ENCODE data around the gene PGBD5. TPM values are rescaled to one million over a fixed set of nuclear protein-coding genes. Genes with fewer than 3 reads are reported as not detected.

Gene PGBD5
- total RNA-seq, 2 donors from 2014 or later: 0.14 to 0.63 TPM

GRCh38 chr1:230398856-230399255 is 27.3 kb downstream of the PGBD5 start:
- Histone ChIP-seq H3K27me3 (replicated peaks; ENCODE audit: insufficient read depth) (no peaks in the 10 kb centered on the region), H3K36me3 (no peaks in the 10 kb centered on the region), H3K4me3 (no peak overlapping the region), H3K27ac (no peak overlapping the region), H3K9me3 (no peaks in the 10 kb centered on the region), H3K4me1 (ENCODE audit: control insufficient read depth in 1 of 2, low read depth in 2 of 2) (no peaks in the 10 kb centered on the region)
- DNase-seq (ENCODE audit: low spot score) (no peak), ATAC-seq (ENCODE audit: insufficient number of reproducible peaks, low FRiP score, low read depth) (no peak)
- no peak for TF ChIP-seq CTCF (IDR thresholded peaks at IDR 0.05)

GRCh38 chr1:230396966-230397365 is 29.2 kb downstream of the PGBD5 start:
- DNase-seq (ENCODE audit: low spot score): no peak
- Histone ChIP-seq H3K4me1 (ENCODE audit: control insufficient read depth in 1 of 2, low read depth in 2 of 2) (no peaks in the 10 kb centered on the region), H3K27ac (no peak overlapping the region), H3K4me3 (no peak overlapping the region), H3K9me3 (no peaks in the 10 kb centered on the region), H3K36me3 (no peaks in the 10 kb centered on the region), H3K27me3 (replicated peaks; ENCODE audit: insufficient read depth) (no peaks in the 10 kb centered on the region)
- ATAC-seq (ENCODE audit: insufficient number of reproducible peaks, low FRiP score, low read depth): no peak
- no peak for TF ChIP-seq CTCF (IDR thresholded peaks at IDR 0.05)

GRCh38 chr1:230395932-230396331 is 30.2 kb downstream of the PGBD5 start:
- H3K36me3 ChIP-seq: no peaks in the 10 kb centered on the region
- TF ChIP-seq CTCF (IDR thresholded peaks at IDR 0.05): no peak
- H3K27ac ChIP-seq: no peak overlapping the region
- H3K27me3 ChIP-seq (replicated peaks; ENCODE audit: insufficient read depth): no peaks in the 10 kb centered on the region
- H3K4me1 ChIP-seq (ENCODE audit: control insufficient read depth in 1 of 2, low read depth in 2 of 2): no peaks in the 10 kb centered on the region
- no peak overlapping the region for H3K4me3 ChIP-seq
- ATAC-seq (ENCODE audit: insufficient number of reproducible peaks, low FRiP score, low read depth) (no peak), DNase-seq (ENCODE audit: low spot score) (no peak)
- no peaks in the 10 kb centered on the region for H3K9me3 ChIP-seq

GRCh38 chr1:230394741-230395140 is 31.4 kb downstream of the PGBD5 start:
- H3K4me3 ChIP-seq: no peak overlapping the region
- no peaks in the 10 kb centered on the region for H3K4me1 ChIP-seq (ENCODE audit: control insufficient read depth in 1 of 2, low read depth in 2 of 2)
- no peak for DNase-seq (ENCODE audit: low spot score)
- no peaks in the 10 kb centered on the region for H3K36me3 ChIP-seq
- no peaks in the 10 kb centered on the region for H3K9me3 ChIP-seq
- no peaks in the 10 kb centered on the region for H3K27me3 ChIP-seq (replicated peaks; ENCODE audit: insufficient read depth)
- no peak overlapping the region for H3K27ac ChIP-seq
- TF ChIP-seq CTCF (IDR thresholded peaks at IDR 0.05): no peak
- no peak for ATAC-seq (ENCODE audit: insufficient number of reproducible peaks, low FRiP score, low read depth)

- no peaks in the 10 kb centered on the region for H3K9me3 ChIP-seq
- no peaks in the 10 kb centered on the region for H3K36me3 ChIP-seq
- no peak overlapping the region for H3K27ac ChIP-seq
- ATAC-seq (ENCODE audit: insufficient number of reproducible peaks, low FRiP score, low read depth) (no peak), DNase-seq (ENCODE audit: low spot score) (no peak)
- TF ChIP-seq CTCF (IDR thresholded peaks at IDR 0.05): no peak
- no peak overlapping the region for H3K4me3 ChIP-seq
- H3K27me3 ChIP-seq (replicated peaks; ENCODE audit: insufficient read depth): no peaks in the 10 kb centered on the region
- H3K4me1 ChIP-seq (ENCODE audit: control insufficient read depth in 1 of 2, low read depth in 2 of 2): no peaks in the 10 kb centered on the region
Measured at GRCh38 chr1:230394134-230394533, 32.0 kb downstream of the PGBD5 start.
